Liver (tissue), 3 donors: ENCODE results near the gene DPM1.

Experiments
- FOXA1 ChIP-seq: IDR thresholded peaks from 2 replicates; pipeline ENCODE4 v1.6.1; 2016; ENCODE audit warnings: antibody characterized with exemption
- REST ChIP-seq: IDR thresholded peaks from 2 replicates; pipeline ENCODE4 v1.6.1; 2016; ENCODE audit warnings: antibody characterized with exemption, mild to moderate bottlenecking
- SP1 ChIP-seq: IDR thresholded peaks from 2 replicates; pipeline ENCODE4 v1.6.1; 2018; ENCODE audit warnings: antibody characterized with exemption, mild to moderate bottlenecking
- TAF1 ChIP-seq: conservative IDR thresholded peaks from 2 replicates; pipeline ENCODE4 v1.6.1; 2016; ENCODE audit warnings: antibody characterized with exemption, mild to moderate bottlenecking
- ZBTB33 ChIP-seq: IDR thresholded peaks from 2 replicates; pipeline ENCODE4 v1.6.1; 2016; ENCODE audit warnings: antibody characterized with exemption
- TF ChIP-seq, protein P1 (sequence below): fragments of 150-350 bp; IDR thresholded peaks from 2 replicates; pipeline ENCODE4 v1.5.1; 2017; ENCODE audit warnings: improper control_type of control experiment, low read depth, low read length; ENCODE audit not compliant: missing input control
- TF ChIP-seq, protein P2 (sequence below): IDR thresholded peaks from 2 replicates; pipeline ENCODE4 v1.6.1; 2016; ENCODE audit warnings: antibody characterized with exemption
- donor health status: healthy.
- donor health status: healthy.

- no peak for TF ChIP-seq ZBTB33
- TF ChIP-seq REST = no peak
- no peak for TF ChIP-seq TAF1
- TF ChIP-seq, protein P1, sequence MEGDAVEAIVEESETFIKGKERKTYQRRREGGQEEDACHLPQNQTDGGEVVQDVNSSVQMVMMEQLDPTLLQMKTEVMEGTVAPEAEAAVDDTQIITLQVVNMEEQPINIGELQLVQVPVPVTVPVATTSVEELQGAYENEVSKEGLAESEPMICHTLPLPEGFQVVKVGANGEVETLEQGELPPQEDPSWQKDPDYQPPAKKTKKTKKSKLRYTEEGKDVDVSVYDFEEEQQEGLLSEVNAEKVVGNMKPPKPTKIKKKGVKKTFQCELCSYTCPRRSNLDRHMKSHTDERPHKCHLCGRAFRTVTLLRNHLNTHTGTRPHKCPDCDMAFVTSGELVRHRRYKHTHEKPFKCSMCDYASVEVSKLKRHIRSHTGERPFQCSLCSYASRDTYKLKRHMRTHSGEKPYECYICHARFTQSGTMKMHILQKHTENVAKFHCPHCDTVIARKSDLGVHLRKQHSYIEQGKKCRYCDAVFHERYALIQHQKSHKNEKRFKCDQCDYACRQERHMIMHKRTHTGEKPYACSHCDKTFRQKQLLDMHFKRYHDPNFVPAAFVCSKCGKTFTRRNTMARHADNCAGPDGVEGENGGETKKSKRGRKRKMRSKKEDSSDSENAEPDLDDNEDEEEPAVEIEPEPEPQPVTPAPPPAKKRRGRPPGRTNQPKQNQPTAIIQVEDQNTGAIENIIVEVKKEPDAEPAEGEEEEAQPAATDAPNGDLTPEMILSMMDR = no peak
- TF ChIP-seq FOXA1 = no peak
- no peak for TF ChIP-seq SP1
- TF ChIP-seq, protein P2, sequence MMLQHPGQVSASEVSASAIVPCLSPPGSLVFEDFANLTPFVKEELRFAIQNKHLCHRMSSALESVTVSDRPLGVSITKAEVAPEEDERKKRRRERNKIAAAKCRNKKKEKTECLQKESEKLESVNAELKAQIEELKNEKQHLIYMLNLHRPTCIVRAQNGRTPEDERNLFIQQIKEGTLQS = no peak
These were observed 47.3 kb downstream of the DPM1 start for GRCh38 chr20:50911030-50911429.
